MM.1S (cell line): ENCODE results near the gene PDGFD.
A peak's percentile ranks its signal among the peaks of the same experiment; 100 is the strongest.

Source experiments
- DNase-seq: peaks from one replicate; pipeline ENCODE4 v3.0.0-alpha.2; 2015
- H2AFZ ChIP-seq: fragments of 300-600 bp; sonication (generic); 2 replicates; pipeline ENCODE4 v1.6.0; 2016; ENCODE audit warnings: antibody characterized with exemption, low read length
- H3F3A ChIP-seq: fragments of 300-600 bp; sonication (generic); 2 replicates; pipeline ENCODE4 v1.6.1; 2016; ENCODE audit warnings: mild to moderate bottlenecking, antibody characterized with exemption, low read length, moderate library complexity, mixed read lengths; ENCODE audit not compliant: insufficient read depth
- H3K27ac ChIP-seq: fragments of 300-600 bp; sonication (generic); 2 replicates; pipeline ENCODE4 v1.5.1; 2016; ENCODE audit warnings: mild to moderate bottlenecking, low read length
- H3K27me3 ChIP-seq: fragments of 300-600 bp; sonication (generic); replicated peaks from 2 replicates; pipeline ENCODE4 v1.6.0; 2016; ENCODE audit warnings: low read length; ENCODE audit not compliant: insufficient read depth
- H3K36me3 ChIP-seq: fragments of 300-600 bp; sonication (generic); replicated peaks from 2 replicates; pipeline ENCODE4 v1.6.1; 2016; ENCODE audit warnings: mild to moderate bottlenecking, low read length, mixed read lengths; ENCODE audit not compliant: insufficient read depth
- H3K4me1 ChIP-seq: fragments of 300-600 bp; sonication (generic); 2 replicates; pipeline ENCODE4 v1.6.1; 2016; ENCODE audit warnings: low read length, mixed read lengths
- H3K4me2 ChIP-seq: fragments of 300-600 bp; sonication (generic); 2 replicates; pipeline ENCODE4 v1.6.0; 2016; ENCODE audit warnings: low read depth, low read length
- H3K4me3 ChIP-seq: fragments of 300-600 bp; sonication (generic); 2 replicates; pipeline ENCODE4 v1.5.1; 2016; ENCODE audit warnings: low read length, mixed read lengths
- H3K79me2 ChIP-seq: fragments of 300-600 bp; sonication (generic); 2 replicates; pipeline ENCODE4 v1.6.1; 2016; ENCODE audit warnings: mixed run types, low read length, mixed read lengths
- H3K9ac ChIP-seq: fragments of 300-600 bp; sonication (generic); 2 replicates; pipeline ENCODE4 v1.6.1; 2016; ENCODE audit warnings: low read length, mixed read lengths
- H3K9me2 ChIP-seq: fragments of 300-600 bp; sonication (generic); replicated peaks from 2 replicates; pipeline ENCODE4 v1.6.1; 2016; ENCODE audit warnings: mild to moderate bottlenecking, low read length, mixed read lengths; ENCODE audit not compliant: insufficient read depth
- H3K9me3 ChIP-seq: fragments of 300-600 bp; sonication (generic); replicated peaks from 2 replicates; pipeline ENCODE4 v1.6.1; 2016; ENCODE audit warnings: mild to moderate bottlenecking, low read length, mixed read lengths; ENCODE audit not compliant: insufficient read depth
- H4K20me1 ChIP-seq: fragments of 300-600 bp; sonication (generic); 2 replicates; pipeline ENCODE4 v1.6.1; 2016; ENCODE audit warnings: mild to moderate bottlenecking, low read length, moderate library complexity, mixed read lengths; ENCODE audit not compliant: insufficient read depth
- EZH2 ChIP-seq: fragments of 300-600 bp; sonication (generic); optimal IDR thresholded peaks from 2 replicates; pipeline ENCODE3; 2017; ENCODE audit warnings: low read depth, mild to moderate bottlenecking, antibody characterized with exemption, low read length, mixed read lengths
- EZH2phosphoT487 ChIP-seq: fragments of 300-600 bp; sonication (generic); IDR thresholded peaks from 2 replicates; pipeline ENCODE4 v1.6.1; 2018; ENCODE audit warnings: antibody characterized with exemption, low read length
- TF ChIP-seq, protein P1 (sequence below): fragments of 300-600 bp; sonication (generic); IDR thresholded peaks from 2 replicates; pipeline ENCODE4 v1.5.1; 2016; ENCODE audit warnings: antibody characterized with exemption, low read length, mixed read lengths

Gene PDGFD

DNA sequence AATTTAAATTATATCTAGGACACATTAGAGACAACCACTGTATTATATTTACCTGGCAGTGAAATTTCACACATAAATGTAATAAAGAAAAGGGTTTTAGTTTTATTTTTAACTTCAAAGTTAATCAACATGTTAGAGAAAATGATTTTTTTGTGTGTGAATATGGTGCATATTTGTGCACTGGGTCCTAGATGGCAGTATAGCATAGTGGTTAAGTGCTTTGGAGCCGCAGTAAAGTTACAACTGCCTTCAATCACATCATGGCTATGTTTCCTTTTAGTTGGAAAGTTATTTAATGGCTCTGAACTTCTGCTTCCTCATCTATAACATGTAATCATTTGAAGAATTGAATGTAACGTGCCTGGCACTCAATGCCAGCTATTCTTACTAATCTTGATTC is 236.4 kb downstream of the PDGFD start:
- peak; percentile 37 for DNase-seq
- H3K9ac ChIP-seq = no peak overlapping the region
- no peaks in the 10 kb centered on the region for H3K9me2 ChIP-seq
- no peaks in the 10 kb centered on the region for H4K20me1 ChIP-seq
- H3K36me3 ChIP-seq = no peaks in the 10 kb centered on the region
- TF ChIP-seq, protein P1, sequence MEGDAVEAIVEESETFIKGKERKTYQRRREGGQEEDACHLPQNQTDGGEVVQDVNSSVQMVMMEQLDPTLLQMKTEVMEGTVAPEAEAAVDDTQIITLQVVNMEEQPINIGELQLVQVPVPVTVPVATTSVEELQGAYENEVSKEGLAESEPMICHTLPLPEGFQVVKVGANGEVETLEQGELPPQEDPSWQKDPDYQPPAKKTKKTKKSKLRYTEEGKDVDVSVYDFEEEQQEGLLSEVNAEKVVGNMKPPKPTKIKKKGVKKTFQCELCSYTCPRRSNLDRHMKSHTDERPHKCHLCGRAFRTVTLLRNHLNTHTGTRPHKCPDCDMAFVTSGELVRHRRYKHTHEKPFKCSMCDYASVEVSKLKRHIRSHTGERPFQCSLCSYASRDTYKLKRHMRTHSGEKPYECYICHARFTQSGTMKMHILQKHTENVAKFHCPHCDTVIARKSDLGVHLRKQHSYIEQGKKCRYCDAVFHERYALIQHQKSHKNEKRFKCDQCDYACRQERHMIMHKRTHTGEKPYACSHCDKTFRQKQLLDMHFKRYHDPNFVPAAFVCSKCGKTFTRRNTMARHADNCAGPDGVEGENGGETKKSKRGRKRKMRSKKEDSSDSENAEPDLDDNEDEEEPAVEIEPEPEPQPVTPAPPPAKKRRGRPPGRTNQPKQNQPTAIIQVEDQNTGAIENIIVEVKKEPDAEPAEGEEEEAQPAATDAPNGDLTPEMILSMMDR = peak; percentile 55
- no peak for TF ChIP-seq EZH2phosphoT487
- H3K27ac ChIP-seq = no peak overlapping the region
- H3K4me2 ChIP-seq = no peak overlapping the region
- no peaks in the 10 kb centered on the region for H3K79me2 ChIP-seq
- peaks cover 33% of the 10 kb centered on the region for H3K4me1 ChIP-seq
- no peak overlapping the region for H2AFZ ChIP-seq
- no peak overlapping the region for H3K4me3 ChIP-seq
- H3K9me3 ChIP-seq = no peaks in the 10 kb centered on the region
- H3K27me3 ChIP-seq = no peaks in the 10 kb centered on the region
- no peaks in the 10 kb centered on the region for H3F3A ChIP-seq

DNA sequence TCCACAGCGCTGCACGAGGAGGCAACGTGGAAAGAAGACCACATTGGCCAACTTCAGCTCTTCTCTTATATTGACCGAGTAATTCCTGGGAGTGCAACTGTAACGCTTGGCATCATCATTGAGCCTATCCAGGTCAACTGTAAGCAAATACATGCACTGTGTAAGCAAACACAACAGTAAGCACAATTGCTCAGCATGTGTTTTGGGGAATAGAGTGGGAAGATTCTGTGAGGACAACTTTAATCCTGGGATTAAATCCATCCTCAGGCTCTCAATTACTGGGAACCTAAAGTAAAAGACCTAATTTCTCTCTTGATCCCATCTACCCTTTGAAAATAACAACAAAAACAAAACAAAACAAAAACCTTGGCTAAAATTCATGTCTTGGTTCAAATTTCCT is 237.0 kb downstream of the PDGFD start:
- Histone ChIP-seq H3K4me1 (peaks cover 33% of the 10 kb centered on the region), H3K9me3 (no peaks in the 10 kb centered on the region), H3K27me3 (no peaks in the 10 kb centered on the region), H3F3A (no peaks in the 10 kb centered on the region), H3K9ac (no peak overlapping the region), H3K27ac (no peak overlapping the region), H3K36me3 (no peaks in the 10 kb centered on the region), H2AFZ (no peak overlapping the region), H3K4me3 (no peak overlapping the region), H4K20me1 (no peaks in the 10 kb centered on the region), H3K9me2 (no peaks in the 10 kb centered on the region), H3K4me2 (no peak overlapping the region), H3K79me2 (no peaks in the 10 kb centered on the region)
- DNase-seq = no peak
- TF ChIP-seq EZH2phosphoT487 (no peak), EZH2 (no peak)
- TF ChIP-seq, protein P1 = no peak

DNA sequence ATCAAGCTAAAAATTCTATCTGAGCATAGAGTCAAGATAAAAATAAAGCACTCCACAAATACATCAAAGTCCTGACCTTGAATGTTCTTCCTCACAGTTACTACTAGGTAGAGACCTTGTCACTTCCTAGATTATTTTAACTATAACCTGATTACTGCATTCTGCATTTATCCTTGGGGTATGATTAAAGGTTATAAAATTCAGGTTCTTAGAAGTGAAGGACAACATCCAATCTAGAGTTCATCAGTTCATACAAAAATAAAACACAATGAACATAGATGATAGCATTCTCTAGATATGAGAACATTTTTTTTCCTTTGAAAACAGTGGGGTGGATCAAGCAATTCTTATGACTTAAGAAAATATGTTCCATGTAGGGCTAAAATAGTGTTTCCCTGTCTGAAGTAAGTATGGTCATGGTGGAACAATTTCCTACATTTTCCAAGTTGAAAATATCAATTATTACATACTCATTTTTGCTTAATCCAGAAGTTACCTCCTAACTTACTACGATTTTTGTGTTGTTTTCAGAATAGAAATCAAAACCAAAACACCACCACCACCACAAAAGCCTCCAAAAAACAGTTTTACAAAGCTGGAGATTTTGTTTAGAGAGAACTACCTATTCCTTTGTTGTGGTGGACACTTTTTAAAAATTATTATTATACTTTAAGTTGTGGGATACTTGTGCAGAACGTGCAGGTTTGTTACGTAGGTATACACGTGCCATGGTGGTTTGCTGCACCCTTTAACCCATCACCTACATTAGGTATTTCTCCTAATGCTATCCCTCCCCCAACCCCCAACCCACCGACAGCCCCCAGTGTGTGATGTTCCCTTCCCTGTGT is 239.6 kb downstream of the PDGFD start:
- no peaks in the 10 kb centered on the region for H4K20me1 ChIP-seq
- no peaks in the 10 kb centered on the region for H3K9me2 ChIP-seq
- H3K4me3 ChIP-seq = peak overlapping the region; percentile 8; the same call in 1 of the 2 replicates
- H3K4me2 ChIP-seq = peak overlapping the region; percentile 33
- H2AFZ ChIP-seq = 0 out of 2 replicates have a peak overlapping the region, but pooled peaks have one; percentile 21
- DNase-seq = peak; percentile 61
- no peaks in the 10 kb centered on the region for H3K79me2 ChIP-seq
- H3K27ac ChIP-seq = peak overlapping the region; percentile 4; the same call in 1 of the 2 replicates
- H3K27me3 ChIP-seq = no peaks in the 10 kb centered on the region
- no peaks in the 10 kb centered on the region for H3K9me3 ChIP-seq
- H3F3A ChIP-seq = no peaks in the 10 kb centered on the region
- TF ChIP-seq, protein P1 = no peak
- TF ChIP-seq EZH2 = no peak
- no peak for TF ChIP-seq EZH2phosphoT487
- H3K36me3 ChIP-seq = no peaks in the 10 kb centered on the region
- peaks cover 21% of the 10 kb centered on the region for H3K4me1 ChIP-seq
- H3K9ac ChIP-seq = no peak overlapping the region
